LNCAP (cell line): ENCODE results near the gene DCAF5.

Source experiments
- CTCF ChIP-seq: fragments of 450-650 bp; IDR thresholded peaks from 2 replicates; pipeline ENCODE4 v1.5.1; 2017; ENCODE audit warnings: mild to moderate bottlenecking

Gene DCAF5

GRCh38 chr14:69117020-69117767 lies 35.7 kb downstream of the DCAF5 start:
- no peak for TF ChIP-seq CTCF

DNA sequence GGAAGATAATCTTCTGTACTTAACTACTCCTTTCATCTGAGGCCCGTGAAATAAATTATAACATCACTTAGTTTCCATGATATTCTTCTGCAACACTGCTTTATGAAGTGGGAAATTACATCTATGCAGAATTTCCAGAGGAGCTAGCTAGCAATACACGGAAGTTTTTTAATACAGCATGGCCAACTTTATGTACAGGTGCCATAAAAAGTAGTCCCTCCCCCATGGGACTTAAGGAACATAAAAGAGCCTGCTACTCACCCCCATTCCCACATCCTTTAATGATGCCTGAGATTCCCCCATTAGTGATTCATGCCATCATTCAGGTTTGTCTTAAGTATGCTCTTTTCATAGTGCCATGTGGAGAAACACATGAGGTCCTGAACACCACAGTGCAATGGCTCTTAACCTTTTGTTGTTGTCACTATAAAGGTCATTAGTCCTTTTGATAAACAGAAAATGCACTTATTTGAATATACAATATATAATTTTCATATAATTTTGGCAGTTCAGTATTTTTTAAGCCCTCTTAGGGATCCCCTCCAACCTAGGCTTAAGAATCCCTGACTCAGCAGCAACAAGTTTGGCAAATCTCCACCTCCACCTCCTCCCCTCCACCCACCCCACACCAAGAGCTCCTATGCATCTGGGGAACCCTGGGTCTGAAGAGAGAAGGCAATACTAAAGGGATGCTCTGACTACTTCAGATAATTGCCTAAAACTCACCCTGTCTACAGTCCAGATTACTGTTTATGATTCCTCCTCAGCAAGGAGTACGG lies 37.3 kb downstream of the DCAF5 start:
- no peak for TF ChIP-seq CTCF

- TF ChIP-seq CTCF: no peak
These were observed 38.2 kb downstream of the DCAF5 start for GRCh38 chr14:69114763-69115162.

DNA sequence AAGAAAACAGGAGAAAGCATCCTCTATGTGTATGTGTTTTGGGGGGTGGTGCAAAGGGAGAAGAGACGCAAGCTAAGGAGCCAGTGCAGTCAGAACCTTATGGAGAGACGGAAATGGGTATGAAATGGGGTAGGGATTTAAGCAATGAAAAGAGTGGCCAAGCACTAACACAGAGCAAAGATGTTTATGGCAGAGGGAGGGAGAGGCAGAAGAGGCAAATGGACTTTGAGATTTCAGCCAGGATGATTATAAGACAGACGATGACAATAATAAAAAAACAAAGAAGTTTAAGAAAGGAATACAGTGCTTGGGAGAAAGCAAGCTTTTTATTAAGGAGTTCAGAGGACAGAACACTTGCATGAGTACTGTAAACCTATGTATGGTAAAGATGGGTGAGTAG lies 44.6 kb downstream of the DCAF5 start:
- no peak for TF ChIP-seq CTCF

DNA sequence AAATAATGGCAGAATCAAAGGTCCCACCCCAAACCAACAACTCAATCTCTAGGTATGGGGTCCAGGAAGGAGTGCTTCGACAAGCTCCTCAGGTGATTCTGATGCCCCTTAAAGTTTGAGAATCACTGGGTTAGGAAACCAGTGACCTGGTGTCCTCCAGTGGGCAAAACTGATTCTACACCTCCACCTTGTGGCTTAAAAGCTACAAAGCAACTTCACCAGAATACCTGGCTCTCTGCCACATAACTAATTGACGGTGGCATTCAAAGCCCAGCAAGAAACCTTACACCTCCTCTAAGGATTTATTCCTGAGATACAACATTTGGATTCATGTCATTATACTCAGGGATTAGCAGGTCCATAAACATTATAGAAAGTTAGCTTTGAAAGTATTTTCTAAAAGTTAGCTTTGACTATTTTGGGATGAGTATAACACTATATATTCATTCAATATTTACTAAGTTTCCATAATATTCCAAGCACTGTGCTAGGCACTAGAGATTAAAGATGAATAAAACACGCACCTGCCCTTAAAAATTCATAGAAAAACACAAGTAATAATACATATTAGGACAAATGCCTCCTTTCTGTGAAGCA lies 45.4 kb downstream of the DCAF5 start:
- peak; percentile 66 for TF ChIP-seq CTCF

- no peak for TF ChIP-seq CTCF
These were observed 46.5 kb downstream of the DCAF5 start for GRCh38 chr14:69106451-69106850.

GRCh38 chr14:69105326-69105725 lies 47.6 kb downstream of the DCAF5 start:
- TF ChIP-seq CTCF: no peak
